A549 (cell line): ENCODE data around the gene KNDC1.

ENCODE experiments used
- CHD4 ChIP-seq: fragments of 200-600 bp; sonication (generic); IDR thresholded peaks from 2 replicates; pipeline ENCODE4 v1.6.1; 2016; ENCODE audit warnings: antibody characterized with exemption, mild to moderate bottlenecking, borderline replicate concordance
- CTCF ChIP-seq: fragments of >200 bp; sonication (Bioruptor Twin); formaldehyde crosslinking; IDR thresholded peaks from 3 replicates; pipeline ENCODE4 v1.5.1; 2016
- EP300 ChIP-seq, 2 experiments: fragments of >200 bp; sonication (Bioruptor Twin); formaldehyde crosslinking; IDR thresholded peaks; 2 replicates in 1 of 2; 3 replicates in 1 of 2; pipeline ENCODE4 v1.6.1; 2016 to 2017
- HMGXB4 ChIP-seq: fragments of 250-450 bp; sonication (Bioruptor Pico); IDR thresholded peaks from 2 replicates; pipeline ENCODE4 v1.5.0; 2021; ENCODE audit warnings: mild to moderate bottlenecking, moderate library complexity, borderline replicate concordance
- JUNB ChIP-seq: fragments of >200 bp; sonication (Bioruptor Twin); formaldehyde crosslinking; IDR thresholded peaks from 2 replicates; pipeline ENCODE4 v1.6.1; 2016
- RARB ChIP-seq: fragments of 250-450 bp; sonication (Bioruptor Pico); IDR thresholded peaks from 2 replicates; pipeline ENCODE4 v1.8.0; 2021; ENCODE audit warnings: mild to moderate bottlenecking, moderate library complexity
- RFX5 ChIP-seq: fragments of 450-650 bp; IDR thresholded peaks from 2 replicates; pipeline ENCODE4 v1.7.1; 2014; ENCODE audit warnings: antibody characterized with exemption, mild to moderate bottlenecking, moderate library complexity

GRCh38 chr10:133216776-133217175, 56.8 kb downstream of the KNDC1 start:
- TF ChIP-seq CHD4 (no peak), RFX5 (no peak), JUNB (no peak), EP300 (IDR thresholded peaks at IDR 0.05) (no peak), CTCF (no peak), HMGXB4 (CRISPR knock-in tag) (no peak), RARB (no peak)
